Stomach (tissue), 4 donors: Measurements from ENCODE around the gene GOSR1.

Source experiments
- POLR2AphosphoS5 ChIP-seq, 3 donors: sonication (generic); formaldehyde crosslinking; IDR thresholded peaks; one replicate each; pipeline ENCODE4 v1.6.1; 2016; ENCODE audit warnings: antibody characterized with exemption in 3 of 3
- TF ChIP-seq, protein P1 (sequence below), 7 experiments: fragments of 450-650 bp in 4 of 7; fragments of 200-600 bp in 3 of 7; sonication (generic) in 3 of 7; IDR thresholded peaks; one replicate each; pipeline ENCODE4 v1.5.1; 2016 to 2019; ENCODE audit warnings: antibody characterized with exemption in 7 of 7, control low read depth in 2 of 7, mild to moderate bottlenecking in 1 of 7

DNA sequence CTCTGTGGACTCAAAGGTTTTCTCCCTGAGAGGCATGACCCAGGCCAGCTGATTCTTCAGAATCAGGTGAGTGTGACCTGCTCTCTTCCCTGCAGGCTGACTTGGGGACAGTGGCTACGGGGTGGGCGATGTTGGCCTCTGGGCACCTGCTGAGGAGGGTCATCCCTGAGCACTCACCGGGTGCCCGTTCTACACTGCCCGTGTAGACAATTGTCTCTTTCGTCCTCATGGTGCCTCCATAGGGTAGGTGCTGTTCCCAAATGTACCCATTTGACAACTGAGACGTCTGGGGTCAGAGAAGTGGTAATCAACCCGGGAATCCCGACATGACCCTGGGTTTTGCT is 74.8 kb downstream of the GOSR1 start:
- no peak for TF ChIP-seq POLR2AphosphoS5 (IDR thresholded peaks at IDR 0.05)
- TF ChIP-seq, protein P1, sequence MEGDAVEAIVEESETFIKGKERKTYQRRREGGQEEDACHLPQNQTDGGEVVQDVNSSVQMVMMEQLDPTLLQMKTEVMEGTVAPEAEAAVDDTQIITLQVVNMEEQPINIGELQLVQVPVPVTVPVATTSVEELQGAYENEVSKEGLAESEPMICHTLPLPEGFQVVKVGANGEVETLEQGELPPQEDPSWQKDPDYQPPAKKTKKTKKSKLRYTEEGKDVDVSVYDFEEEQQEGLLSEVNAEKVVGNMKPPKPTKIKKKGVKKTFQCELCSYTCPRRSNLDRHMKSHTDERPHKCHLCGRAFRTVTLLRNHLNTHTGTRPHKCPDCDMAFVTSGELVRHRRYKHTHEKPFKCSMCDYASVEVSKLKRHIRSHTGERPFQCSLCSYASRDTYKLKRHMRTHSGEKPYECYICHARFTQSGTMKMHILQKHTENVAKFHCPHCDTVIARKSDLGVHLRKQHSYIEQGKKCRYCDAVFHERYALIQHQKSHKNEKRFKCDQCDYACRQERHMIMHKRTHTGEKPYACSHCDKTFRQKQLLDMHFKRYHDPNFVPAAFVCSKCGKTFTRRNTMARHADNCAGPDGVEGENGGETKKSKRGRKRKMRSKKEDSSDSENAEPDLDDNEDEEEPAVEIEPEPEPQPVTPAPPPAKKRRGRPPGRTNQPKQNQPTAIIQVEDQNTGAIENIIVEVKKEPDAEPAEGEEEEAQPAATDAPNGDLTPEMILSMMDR (IDR thresholded peaks at IDR 0.05), result no peak
